ENCODE results near the gene SGMS2. TPM values are rescaled to one million over a fixed set of nuclear protein-coding genes. Genes with fewer than 3 reads are reported as not detected.

The SGMS2 gene
- total and polyA plus RNA-seq, 4 donors: 10.0 to 124 (median 46.4) TPM

DNA sequence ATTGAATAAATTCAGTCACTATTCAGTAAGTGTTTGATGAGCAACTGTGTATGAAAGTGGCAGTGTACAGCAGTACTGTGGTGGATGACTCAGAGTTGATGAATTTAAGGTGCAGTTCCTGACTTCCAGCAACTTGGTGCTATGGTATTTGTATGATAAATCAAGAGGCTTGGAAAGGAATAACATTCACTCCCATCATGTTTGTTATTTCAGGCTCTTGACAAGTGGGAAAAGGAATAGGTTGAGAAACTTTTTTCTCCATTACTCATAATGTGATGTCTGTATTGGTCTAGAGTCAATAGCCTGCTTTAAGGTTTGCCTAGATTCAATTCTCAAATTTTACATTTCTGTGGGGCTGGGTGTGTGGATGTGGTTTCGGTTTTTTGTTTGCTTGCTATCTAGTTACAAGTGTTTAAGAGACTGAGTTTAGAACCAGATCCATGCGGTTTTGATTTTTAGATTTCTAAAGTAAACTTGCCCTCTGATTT is 71.5 kb downstream of the SGMS2 start:
- no peaks in the 10 kb centered on the region for H3K9me3 ChIP-seq (ENCODE audit: control insufficient read depth in 4 of 4, insufficient read depth in 3 of 4, low read length in 3 of 4)
- TF ChIP-seq, protein P1, sequence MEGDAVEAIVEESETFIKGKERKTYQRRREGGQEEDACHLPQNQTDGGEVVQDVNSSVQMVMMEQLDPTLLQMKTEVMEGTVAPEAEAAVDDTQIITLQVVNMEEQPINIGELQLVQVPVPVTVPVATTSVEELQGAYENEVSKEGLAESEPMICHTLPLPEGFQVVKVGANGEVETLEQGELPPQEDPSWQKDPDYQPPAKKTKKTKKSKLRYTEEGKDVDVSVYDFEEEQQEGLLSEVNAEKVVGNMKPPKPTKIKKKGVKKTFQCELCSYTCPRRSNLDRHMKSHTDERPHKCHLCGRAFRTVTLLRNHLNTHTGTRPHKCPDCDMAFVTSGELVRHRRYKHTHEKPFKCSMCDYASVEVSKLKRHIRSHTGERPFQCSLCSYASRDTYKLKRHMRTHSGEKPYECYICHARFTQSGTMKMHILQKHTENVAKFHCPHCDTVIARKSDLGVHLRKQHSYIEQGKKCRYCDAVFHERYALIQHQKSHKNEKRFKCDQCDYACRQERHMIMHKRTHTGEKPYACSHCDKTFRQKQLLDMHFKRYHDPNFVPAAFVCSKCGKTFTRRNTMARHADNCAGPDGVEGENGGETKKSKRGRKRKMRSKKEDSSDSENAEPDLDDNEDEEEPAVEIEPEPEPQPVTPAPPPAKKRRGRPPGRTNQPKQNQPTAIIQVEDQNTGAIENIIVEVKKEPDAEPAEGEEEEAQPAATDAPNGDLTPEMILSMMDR (IDR thresholded peaks at IDR 0.05; ENCODE audit: control extremely low read depth, extremely low read depth): no peak
- no peaks in the 10 kb centered on the region for H3K36me3 ChIP-seq (ENCODE audit: control insufficient read depth in 4 of 4, insufficient read depth in 4 of 4, low read length in 4 of 4)
- peak; percentile 92 for ATAC-seq (ENCODE audit: insufficient read depth, low FRiP score)
- WGBS, 2 donors: 67 to 89% methylated on average over 2 of the region's 2 CpGs
- peaks cover 0 to 18% (median 0%) of the 10 kb centered on the region in 5 donors for H3K4me1 ChIP-seq (ENCODE audit: control insufficient read depth in 5 of 5, insufficient read depth in 5 of 5, low read length in 5 of 5)
- no peak overlapping the region for H3K4me3 ChIP-seq
- peak overlapping the region in 1 of 2 donors; percentile 40 for H3K27ac ChIP-seq (ENCODE audit: low read depth in 1 of 2, low read length in 1 of 2)
- H3K9ac ChIP-seq (ENCODE audit: insufficient read depth in 1 of 2, low read length in 2 of 2): no peak overlapping the region
- peak in 1 of 3 donors; percentile 42 for DNase-seq
- no peaks in the 10 kb centered on the region for H3K27me3 ChIP-seq (ENCODE audit: control insufficient read depth in 3 of 3, insufficient read depth in 3 of 3, low read length in 2 of 3)

DNA sequence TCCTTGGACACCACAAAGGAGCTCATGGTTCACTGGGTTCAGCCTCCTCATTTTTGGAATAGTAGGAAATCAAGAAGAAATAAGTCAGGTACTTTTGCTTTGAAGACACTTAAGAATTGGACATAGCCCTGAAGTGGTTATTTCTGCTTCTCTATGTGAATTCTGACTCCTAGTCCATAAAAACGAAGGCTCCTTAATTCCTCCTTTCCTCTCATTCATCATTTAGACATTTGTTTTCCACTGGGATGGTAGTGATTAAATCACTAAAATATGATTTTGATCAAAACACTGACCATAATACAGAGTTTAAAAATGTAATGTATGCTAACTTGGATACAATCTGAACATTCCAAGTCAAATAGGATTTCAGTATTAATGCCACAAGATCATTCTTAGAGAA is 71.9 kb downstream of the SGMS2 start:
- ATAC-seq (ENCODE audit: insufficient read depth, low FRiP score) (no peak), DNase-seq (no peak)
- Histone ChIP-seq H3K27me3 (ENCODE audit: control insufficient read depth in 3 of 3, insufficient read depth in 3 of 3, low read length in 2 of 3) (no peaks in the 10 kb centered on the region), H3K36me3 (ENCODE audit: control insufficient read depth in 4 of 4, insufficient read depth in 4 of 4, low read length in 4 of 4) (no peaks in the 10 kb centered on the region), H3K4me1 (ENCODE audit: control insufficient read depth in 5 of 5, insufficient read depth in 5 of 5, low read length in 5 of 5) (peaks cover 0 to 20% (median 0%) of the 10 kb centered on the region in 5 donors), H3K9ac (ENCODE audit: insufficient read depth in 1 of 2, low read length in 2 of 2) (no peak overlapping the region), H3K9me3 (ENCODE audit: control insufficient read depth in 4 of 4, insufficient read depth in 3 of 4, low read length in 3 of 4) (no peaks in the 10 kb centered on the region), H3K27ac (ENCODE audit: low read depth in 1 of 2, low read length in 1 of 2) (peak overlapping the region in 1 of 2 donors; percentile 40), H3K4me3 (no peak overlapping the region)
- 41 to 56% methylated on average over 1 of the region's 1 CpG for WGBS, 2 donors
- TF ChIP-seq, protein P1 (IDR thresholded peaks at IDR 0.05; ENCODE audit: control extremely low read depth, extremely low read depth): no peak

DNA sequence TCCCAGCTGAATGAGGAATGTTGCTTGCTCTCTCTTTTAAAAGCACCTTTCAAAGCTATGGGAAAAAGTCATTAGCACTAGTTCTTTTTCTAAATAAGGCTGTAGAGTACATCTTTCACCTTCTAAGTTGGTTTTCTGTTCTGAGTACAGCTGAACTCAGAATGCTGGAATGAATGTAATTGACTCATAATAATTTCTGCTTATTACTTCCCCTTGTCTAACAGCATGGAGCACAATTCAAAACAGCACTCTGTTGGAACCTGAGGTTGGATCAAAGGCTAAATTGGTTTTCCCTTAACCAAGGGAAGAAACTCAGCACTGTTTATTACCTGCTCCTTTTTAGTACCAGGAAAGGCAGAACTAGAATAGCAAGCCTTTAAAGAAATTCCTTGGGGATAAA is 73.1 kb downstream of the SGMS2 start:
- Histone ChIP-seq H3K4me3 (no peak overlapping the region), H3K4me1 (ENCODE audit: control insufficient read depth in 5 of 5, insufficient read depth in 5 of 5, low read length in 5 of 5) (peaks cover 0 to 20% (median 0%) of the 10 kb centered on the region in 5 donors), H3K36me3 (ENCODE audit: control insufficient read depth in 4 of 4, insufficient read depth in 4 of 4, low read length in 4 of 4) (no peaks in the 10 kb centered on the region), H3K27me3 (ENCODE audit: control insufficient read depth in 3 of 3, insufficient read depth in 3 of 3, low read length in 2 of 3) (no peaks in the 10 kb centered on the region), H3K9ac (ENCODE audit: insufficient read depth in 1 of 2, low read length in 2 of 2) (no peak overlapping the region), H3K9me3 (ENCODE audit: control insufficient read depth in 4 of 4, insufficient read depth in 3 of 4, low read length in 3 of 4) (no peaks in the 10 kb centered on the region), H3K27ac (ENCODE audit: low read depth in 1 of 2, low read length in 1 of 2) (no peak overlapping the region)
- ATAC-seq (ENCODE audit: insufficient read depth, low FRiP score) (no peak), DNase-seq (no peak)
- TF ChIP-seq, protein P1 (IDR thresholded peaks at IDR 0.05; ENCODE audit: control extremely low read depth, extremely low read depth): no peak

DNA sequence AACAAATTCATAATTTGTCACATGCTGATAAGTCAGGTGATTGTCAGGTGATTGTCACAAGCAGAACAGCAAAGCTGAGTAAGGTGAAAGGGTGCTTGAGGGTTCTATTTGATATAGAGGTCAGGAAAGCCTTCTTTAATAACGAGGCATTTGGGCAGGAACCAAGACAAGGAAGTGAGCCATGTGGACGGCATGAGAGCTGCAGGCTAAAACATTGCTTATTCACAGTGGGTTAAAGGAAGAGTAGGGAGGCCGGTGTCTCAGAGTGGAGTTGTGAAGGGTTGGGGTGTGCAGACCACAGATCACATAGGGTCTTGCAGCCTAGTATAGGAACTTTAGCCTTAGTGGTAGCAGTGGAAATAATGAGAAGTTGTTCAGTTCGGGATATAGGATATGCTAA is 75.3 kb downstream of the SGMS2 start:
- Histone ChIP-seq H3K27ac (ENCODE audit: low read depth in 1 of 2, low read length in 1 of 2) (no peak overlapping the region), H3K36me3 (ENCODE audit: control insufficient read depth in 4 of 4, insufficient read depth in 4 of 4, low read length in 4 of 4) (peaks cover 0 to 13% (median 0%) of the 10 kb centered on the region in 4 donors), H3K9ac (ENCODE audit: insufficient read depth in 1 of 2, low read length in 2 of 2) (no peak overlapping the region), H3K27me3 (ENCODE audit: control insufficient read depth in 3 of 3, insufficient read depth in 3 of 3, low read length in 2 of 3) (no peaks in the 10 kb centered on the region), H3K4me3 (no peak overlapping the region), H3K4me1 (ENCODE audit: control insufficient read depth in 5 of 5, insufficient read depth in 5 of 5, low read length in 5 of 5) (peaks cover 0 to 16% (median 0%) of the 10 kb centered on the region in 5 donors), H3K9me3 (ENCODE audit: control insufficient read depth in 4 of 4, insufficient read depth in 3 of 4, low read length in 3 of 4) (no peaks in the 10 kb centered on the region)
- TF ChIP-seq, protein P1 (IDR thresholded peaks at IDR 0.05; ENCODE audit: control extremely low read depth, extremely low read depth): no peak
- no peak for ATAC-seq (ENCODE audit: insufficient read depth, low FRiP score)
- DNase-seq: no peak
- 75 to 80% methylated on average over 4 of the region's 4 CpGs for WGBS, 2 donors

Measured in lung (tissue), 12 donors.